Right cardiac atrium (tissue), 5 donors: ENCODE data around the gene TCAIM. TPM values are rescaled to one million over a fixed set of nuclear protein-coding genes. Genes with fewer than 3 reads are reported as not detected.
A peak's percentile ranks its signal among the peaks of the same experiment; 100 is the strongest.
"Not testable (repeated sequence)": the region's sequence is repeated elsewhere in the genome, so short reads cannot be mapped to it uniquely, and the experiment has no call there.

ENCODE experiments used
- ATAC-seq, 2 donors: fragments of 200-7000 bp; cut with Tn5 transposase; one replicate each; pipeline versions ENCODE4 v1.8.0 to v1.9.1; 2020; ENCODE audit warnings: moderate library complexity in 2 of 2, mild to moderate bottlenecking in 1 of 2
- DNase-seq, 3 donors: peaks; one replicate each; pipeline ENCODE4 v3.0.0-alpha.2; 2020
- H3K27ac ChIP-seq: one replicate; pipeline ENCODE4 v1.5.1; 2013; ENCODE audit warnings: mild to moderate bottlenecking, low read length, control low read depth, moderate library complexity
- H3K27me3 ChIP-seq: one replicate; pipeline ENCODE4 v1.6.1; 2013; ENCODE audit not compliant: control insufficient read depth, insufficient read depth
- H3K4me1 ChIP-seq: one replicate; pipeline ENCODE4 v1.6.1; 2013; ENCODE audit warnings: low read length; ENCODE audit not compliant: control insufficient read depth, insufficient read depth
- H3K4me3 ChIP-seq: one replicate; pipeline ENCODE4 v1.5.1; 2013; ENCODE audit warnings: low read length, control low read depth
- H3K9me3 ChIP-seq: one replicate; pipeline ENCODE4 v1.6.1; 2013; ENCODE audit warnings: low read length; ENCODE audit not compliant: control insufficient read depth
- WGBS: extraction: QIAGEN DNeasy Blood & Tissue Kit; methylation state at CpG from one replicate; pipeline ENCODE4 v1.1.7; 2013; 5-methylcytosine and 5-hydroxymethylcytosine counted together
- intact Hi-C, 4 donors: fragments of 100-400 bp; cut with DNase I; formaldehyde crosslinking; loops; one replicate each; pipeline versions ENCODE4 v1.11.0 to v1.14.0; 2022 to 2023
- polyA plus RNA-seq: library from polyadenylated mRNA; stranded (reverse); fragments of 200-250 nt; gene quantifications from one replicate; pipeline ENCODE4 v1.2.3, GENCODE V29; 2013
- total RNA-seq, 4 donors: library from RNA; stranded (reverse); fragmentation: NEBNext Ultra II Directional; extraction: Animal tissue kit (Norgen Biotek cat#: 25700); gene quantifications; one replicate each; pipeline ENCODE4 v1.2.1, GENCODE V29; 2021
- donor health status: healthy with polysubstance abuse.
- donor health status: DM: no; HTN: yes; CAD: no.
- donor health status: DM: no; HTN: no; CAD: no.
- donor health status: DM: no; HTN: yes; CAD: no; lungs with severe emphysema.
- donor health status: DM: yes; HTN: yes; CAD: no.

The TCAIM gene
- total and polyA plus RNA-seq, 5 donors = 18.3 to 29.3 (median 28.3) TPM

GRCh38 chr3:44415421-44415820 is 76.9 kb downstream of the TCAIM start:
- Histone ChIP-seq H3K4me3 (no peak overlapping the region), H3K9me3 (no peaks in the 10 kb centered on the region), H3K27me3 (no peaks in the 10 kb centered on the region), H3K27ac (no peak overlapping the region), H3K4me1 (no peaks in the 10 kb centered on the region)
- intact Hi-C loops = no loop called here
- ATAC-seq = no peak
- no peak for DNase-seq
- 91% methylated on average over 11 of the region's 11 CpGs for WGBS

- WGBS = 97% methylated on average over 11 of the region's 11 CpGs
- H3K4me3 ChIP-seq = no peak overlapping the region
- H3K4me1 ChIP-seq = no peaks in the 10 kb centered on the region
- intact Hi-C loops = no loop called here
- ATAC-seq (no peak), DNase-seq (no peak)
- no peaks in the 10 kb centered on the region for H3K9me3 ChIP-seq
- no peaks in the 10 kb centered on the region for H3K27me3 ChIP-seq
- no peak overlapping the region for H3K27ac ChIP-seq
These were observed 77.8 kb downstream of the TCAIM start for GRCh38 chr3:44416031-44417030.

DNA sequence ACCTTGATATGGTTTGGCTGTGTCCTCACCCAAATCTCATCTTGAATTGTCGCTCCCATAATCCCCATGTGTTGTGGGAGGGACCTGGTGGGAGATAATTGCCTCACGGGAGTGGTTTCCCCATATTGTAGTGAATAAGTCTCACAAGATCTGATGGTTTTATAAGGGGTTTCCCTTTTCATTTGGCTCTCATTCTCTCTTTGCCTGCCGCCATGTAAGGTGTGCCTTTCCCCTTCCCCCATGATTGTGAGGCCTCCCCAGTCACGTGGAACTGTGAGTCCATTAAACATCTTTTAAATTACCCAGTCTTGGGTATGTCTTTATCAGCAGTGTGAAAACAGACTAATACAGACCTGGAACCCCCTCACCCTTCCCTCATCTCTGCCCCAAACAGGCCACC is 79.6 kb downstream of the TCAIM start:
- H3K4me1 ChIP-seq, H3K27me3 ChIP-seq, H3K27ac ChIP-seq, DNase-seq, ATAC-seq, intact Hi-C loops, H3K9me3 ChIP-seq, H3K4me3 ChIP-seq: not testable (repeated sequence)
- 86% methylated on average over 4 of the region's 4 CpGs for WGBS

GRCh38 chr3:44418549-44418948 is 80.0 kb downstream of the TCAIM start:
- Histone ChIP-seq H3K27me3 (no peaks in the 10 kb centered on the region), H3K4me1 (no peaks in the 10 kb centered on the region), H3K4me3 (no peak overlapping the region), H3K27ac (no peak overlapping the region), H3K9me3 (no peaks in the 10 kb centered on the region)
- ATAC-seq (no peak), DNase-seq (no peak)
- intact Hi-C loops = no loop called here
- WGBS = 77% methylated on average over 2 of the region's 2 CpGs

- no peak for ATAC-seq
- H3K4me3 ChIP-seq = no peak overlapping the region
- no peaks in the 10 kb centered on the region for H3K27me3 ChIP-seq
- no peaks in the 10 kb centered on the region for H3K9me3 ChIP-seq
- DNase-seq = no peak
- no peaks in the 10 kb centered on the region for H3K4me1 ChIP-seq
- no peak overlapping the region for H3K27ac ChIP-seq
- 77% methylated on average over 11 of the region's 11 CpGs for WGBS
- intact Hi-C loops = no loop called here
These were observed 80.8 kb downstream of the TCAIM start for GRCh38 chr3:44419116-44419922.

DNA sequence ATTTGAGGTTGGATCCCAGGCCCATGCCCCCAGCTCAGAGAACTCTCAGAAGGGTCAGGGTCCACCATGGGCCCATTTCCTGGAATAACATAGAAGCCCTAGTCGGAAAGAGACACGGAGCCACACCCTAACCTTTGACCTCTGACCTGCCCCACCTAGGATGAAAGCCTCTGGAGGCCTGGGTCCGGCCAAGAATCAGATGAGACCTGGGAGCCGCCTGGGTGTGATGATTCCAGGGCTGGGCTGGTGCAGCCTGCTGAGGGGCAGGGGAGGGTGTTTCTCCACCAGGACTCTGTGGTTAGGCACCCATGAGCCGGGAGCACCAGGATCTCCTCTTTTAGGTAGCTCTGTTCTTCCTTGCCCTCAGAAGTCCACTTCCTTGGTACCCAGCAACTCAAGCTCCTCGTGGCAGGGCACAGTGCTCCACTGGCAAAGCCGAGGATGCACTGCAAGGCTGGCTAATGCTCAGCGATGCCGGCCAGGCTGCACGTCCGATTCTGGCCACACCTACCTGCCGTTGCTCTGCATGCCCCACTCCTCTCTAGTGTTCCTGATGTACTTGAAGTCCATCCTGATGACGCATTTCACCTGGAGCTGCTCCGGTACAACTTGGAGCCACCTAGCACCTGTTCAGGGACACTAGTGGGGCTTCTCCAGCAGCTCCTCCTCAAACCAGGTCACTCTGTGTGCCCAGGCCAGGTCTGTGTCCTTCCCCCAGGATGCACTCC is 81.5 kb downstream of the TCAIM start:
- no peak for ATAC-seq
- Histone ChIP-seq H3K4me3 (no peak overlapping the region), H3K9me3 (no peaks in the 10 kb centered on the region), H3K27me3 (no peaks in the 10 kb centered on the region), H3K27ac (no peak overlapping the region), H3K4me1 (no peaks in the 10 kb centered on the region)
- WGBS = 88% methylated on average over 14 of the region's 14 CpGs
- intact Hi-C loops = no loop called here
- DNase-seq = no peak

DNA sequence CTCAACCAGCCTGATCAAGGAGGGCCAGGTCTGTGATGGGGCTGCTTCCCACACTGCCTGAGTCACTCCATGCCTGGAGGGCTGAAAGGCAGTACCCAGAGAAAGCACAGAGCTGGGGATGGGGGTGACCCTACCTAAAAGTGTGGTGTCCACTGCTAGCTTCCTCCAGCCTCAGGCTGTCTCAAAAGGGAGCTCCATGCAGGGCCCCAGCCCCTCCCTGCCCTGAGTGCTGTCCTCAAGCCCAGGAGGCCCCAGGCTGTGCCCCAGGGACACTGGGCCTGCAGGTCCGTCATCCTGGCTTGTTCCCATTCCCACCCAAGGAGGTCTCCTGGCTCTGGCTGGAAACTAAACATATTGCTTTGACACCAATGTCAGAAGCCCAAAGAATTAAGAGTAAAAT is 82.1 kb downstream of the TCAIM start:
- Histone ChIP-seq H3K27ac (no peak overlapping the region), H3K9me3 (no peaks in the 10 kb centered on the region), H3K4me3 (no peak overlapping the region), H3K4me1 (no peaks in the 10 kb centered on the region), H3K27me3 (no peaks in the 10 kb centered on the region)
- DNase-seq (no peak), ATAC-seq (no peak)
- intact Hi-C loops = no loop called here
- 95% methylated on average over 1 of the region's 1 CpG for WGBS

- H3K9me3 ChIP-seq = no peaks in the 10 kb centered on the region
- H3K27me3 ChIP-seq = no peaks in the 10 kb centered on the region
- ATAC-seq (no peak), DNase-seq (no peak)
- intact Hi-C loops = no loop called here
- H3K4me1 ChIP-seq = no peaks in the 10 kb centered on the region
- no peak overlapping the region for H3K27ac ChIP-seq
- H3K4me3 ChIP-seq = no peak overlapping the region
- WGBS = 88% methylated on average over 6 of the region's 6 CpGs
These were observed 82.7 kb downstream of the TCAIM start for GRCh38 chr3:44421280-44421679.

- intact Hi-C loops = no loop called here
These were observed 86.2 kb downstream of the TCAIM start for GRCh38 chr3:44424758-44425157.

DNA sequence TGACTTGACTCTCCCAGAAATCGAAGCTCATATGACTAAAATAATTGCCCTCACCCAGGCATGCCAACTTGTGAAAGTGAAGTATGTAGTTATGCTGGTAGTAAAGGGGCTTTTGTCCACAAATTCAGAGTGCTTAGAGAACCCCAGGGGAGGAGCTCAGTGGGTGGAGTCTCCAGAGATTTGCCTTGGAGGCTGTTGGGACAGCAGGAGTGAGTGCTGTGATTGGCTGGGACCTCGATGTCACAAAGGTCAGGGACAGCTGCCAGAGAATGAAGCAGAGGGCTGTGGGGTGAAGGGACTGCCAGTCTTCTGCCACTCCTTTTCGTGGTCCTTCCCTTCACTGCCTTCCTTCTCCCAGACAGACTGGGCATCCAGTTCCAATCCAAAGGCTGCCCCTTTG is 89.1 kb downstream of the TCAIM start:
- intact Hi-C loops = no loop called here
- 84% methylated on average over 3 of the region's 3 CpGs for WGBS
- no peak overlapping the region for H3K27ac ChIP-seq
- H3K9me3 ChIP-seq = no peaks in the 10 kb centered on the region
- no peaks in the 10 kb centered on the region for H3K27me3 ChIP-seq
- ATAC-seq (no peak), DNase-seq (no peak)
- peaks cover 3% of the 10 kb centered on the region for H3K4me1 ChIP-seq
- no peak overlapping the region for H3K4me3 ChIP-seq

More at GRCh38 chr3:44424758-44425157, 86.2 kb downstream of the TCAIM start:
- Histone ChIP-seq H3K27me3 (no peaks in the 10 kb centered on the region), H3K9me3 (no peaks in the 10 kb centered on the region), H3K27ac (no peak overlapping the region), H3K4me1 (no peaks in the 10 kb centered on the region), H3K4me3 (no peak overlapping the region)
- 67% methylated on average over 3 of the region's 3 CpGs for WGBS
- ATAC-seq = peak in 1 of 2 donors; percentile 24
- DNase-seq = no peak
